Inflammatory macrophage treated with lipopolysaccharide for 1 hour (primary cell): ENCODE measurements around the gene NLN.
"Not testable (repeated sequence)": the region's sequence is repeated elsewhere in the genome, so short reads cannot be mapped to it uniquely, and the experiment has no call there.

ENCODE experiments used
- DNase-seq, 2 donors: peaks; one replicate each; pipeline ENCODE4 v3.0.0-alpha.2; 2020 to 2022

The NLN gene

DNA sequence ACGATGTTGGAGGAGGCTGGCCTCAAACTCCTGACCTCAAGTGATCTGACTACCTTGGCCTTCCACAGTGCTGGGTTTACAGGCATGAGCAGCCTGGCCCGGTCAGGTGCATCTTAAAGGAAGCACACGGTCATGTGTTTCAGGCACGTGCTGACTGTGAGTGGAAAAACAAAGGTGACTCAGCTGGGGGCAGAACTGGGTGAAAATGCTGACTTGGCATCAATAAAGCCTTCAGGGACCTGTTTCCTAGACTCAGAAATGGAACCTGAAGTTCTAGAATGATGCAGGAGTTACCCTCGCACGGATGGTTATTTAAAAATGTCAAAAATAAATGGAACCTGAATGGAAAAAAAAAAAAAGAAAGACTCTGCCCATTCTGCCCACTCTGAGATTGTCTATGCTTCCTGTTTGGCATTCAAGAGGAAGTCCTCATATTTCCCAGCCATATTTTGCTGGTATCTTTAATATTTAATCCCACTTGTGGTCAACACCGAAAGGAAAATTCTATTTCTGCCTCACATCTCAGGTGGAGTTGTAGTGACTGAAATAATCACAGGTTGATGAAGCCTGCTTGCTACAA is 12.3 kb downstream of the NLN start:
- DNase-seq = peak; percentile 40 to 60

DNA sequence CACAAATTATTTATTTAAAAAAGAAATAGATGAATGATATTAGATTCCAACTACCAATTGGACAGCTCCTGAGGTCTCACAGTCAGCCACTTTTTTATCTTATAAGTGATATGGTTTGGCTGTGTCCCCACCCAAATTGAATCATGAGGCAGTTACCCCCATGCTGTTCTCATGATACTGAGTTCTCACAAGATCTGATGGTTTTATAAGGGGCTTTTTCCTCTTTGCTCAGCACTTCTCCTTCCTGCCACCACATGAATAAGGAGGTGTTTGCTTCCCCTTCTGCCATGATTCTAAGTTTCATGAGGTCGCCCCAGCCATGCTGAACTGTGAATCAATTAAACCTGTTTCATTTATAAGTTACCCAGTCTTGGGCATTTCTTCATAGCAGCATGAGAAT is 12.9 kb downstream of the NLN start:
- peak; percentile 66 to 86 for DNase-seq

- DNase-seq = peak in 1 of 2 donors; percentile 66
Measured at GRCh38 chr5:65736011-65736410, 14.0 kb downstream of the NLN start.

DNA sequence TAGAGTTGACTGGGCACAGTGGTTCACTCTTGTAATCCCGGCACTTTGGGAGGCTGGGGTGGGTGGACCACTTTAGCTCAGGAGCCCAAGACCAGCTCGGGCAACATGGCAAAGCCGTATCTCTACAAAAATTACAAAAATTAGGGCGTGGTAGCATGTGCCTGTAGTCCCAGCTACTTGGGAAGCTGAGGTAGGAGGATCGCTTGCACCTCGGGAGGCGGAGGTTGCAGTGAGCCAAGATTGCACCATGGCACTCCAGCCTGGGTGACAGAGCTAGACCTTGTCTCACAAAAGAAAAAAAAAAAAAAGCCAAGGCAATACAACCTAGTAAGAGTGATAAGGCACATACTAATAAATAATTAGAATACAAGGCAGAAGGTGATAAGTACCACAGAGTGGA is 15.8 kb downstream of the NLN start:
- DNase-seq = no peak

DNA sequence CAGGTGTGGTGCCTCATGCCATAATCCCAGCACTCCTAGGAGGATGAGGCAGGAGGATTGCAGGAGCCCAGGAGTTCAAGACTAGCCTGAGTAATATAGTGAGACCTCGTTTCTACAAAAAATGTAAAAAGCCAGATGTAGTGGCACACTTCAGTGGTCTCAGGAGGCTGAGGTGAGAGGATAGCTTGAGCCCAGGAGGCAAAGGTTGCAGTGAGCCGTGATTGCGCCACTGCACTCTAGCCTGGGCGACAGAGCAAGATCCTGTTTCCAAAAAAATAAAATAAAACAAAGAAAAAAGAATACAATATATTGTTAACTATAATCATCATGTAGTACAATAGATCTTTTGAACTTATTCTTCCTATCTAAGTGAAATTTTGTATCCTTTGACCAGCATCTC is 16.3 kb downstream of the NLN start:
- no peak for DNase-seq

- no peak for DNase-seq
Measured at GRCh38 chr5:65739162-65739561, 17.2 kb downstream of the NLN start.

- peak; percentile 33 to 63 for DNase-seq
Measured at GRCh38 chr5:65742565-65743231, 20.7 kb downstream of the NLN start.

DNA sequence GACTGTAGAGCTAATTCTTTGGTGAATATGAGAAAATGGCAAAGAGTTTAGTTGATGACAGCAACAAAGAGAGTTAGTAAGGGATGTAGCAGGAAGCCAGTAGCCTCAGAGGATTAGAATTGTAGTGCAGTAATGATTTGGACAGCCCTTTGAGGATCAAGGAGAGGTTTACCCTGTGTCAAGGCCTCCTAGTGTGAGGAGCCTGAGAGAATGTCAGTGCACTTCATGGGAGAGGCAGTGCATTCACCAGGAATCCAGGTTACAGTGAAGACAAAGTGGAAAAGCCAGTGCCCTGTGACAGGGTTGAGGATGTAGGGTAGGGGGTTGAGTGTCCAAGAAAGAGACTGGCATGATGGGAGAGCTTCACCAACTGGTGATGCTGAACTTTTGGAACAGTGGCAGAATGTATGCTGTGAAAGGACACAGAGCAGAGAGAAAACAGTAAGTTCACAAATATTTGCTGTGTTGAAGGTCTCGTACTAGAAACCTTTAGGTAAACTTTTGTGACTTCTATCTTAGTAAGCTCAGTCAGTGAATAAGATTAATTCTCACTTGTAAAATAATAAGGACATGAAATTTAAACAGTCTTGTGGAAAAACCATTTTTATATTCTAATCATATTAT is 27.3 kb downstream of the NLN start:
- DNase-seq = no peak

GRCh38 chr5:65749956-65750355 is 28.0 kb downstream of the NLN start:
- no peak for DNase-seq

- no peak for DNase-seq
Measured at GRCh38 chr5:65750938-65751337, 28.9 kb downstream of the NLN start.

DNA sequence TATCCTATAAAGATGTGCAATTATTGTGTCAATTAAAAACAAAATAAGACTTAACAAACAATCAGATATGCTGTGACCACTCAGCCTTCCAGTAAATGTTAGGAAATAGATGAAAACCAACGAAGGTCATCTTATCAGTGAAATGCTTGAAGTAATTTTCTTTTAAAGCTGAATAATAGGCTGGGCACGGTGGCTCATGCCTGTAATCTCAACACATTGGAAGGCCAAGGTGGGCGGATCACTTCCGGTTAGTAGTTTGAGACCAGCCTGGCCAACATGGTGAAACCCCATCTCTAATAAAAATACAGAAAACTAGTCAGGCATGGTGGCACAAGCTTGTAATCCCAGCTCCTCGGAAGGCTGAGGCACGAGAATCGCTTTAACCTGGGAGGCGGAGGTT is 31.2 kb downstream of the NLN start:
- DNase-seq = no peak

GRCh38 chr5:65758546-65759144 is 36.6 kb downstream of the NLN start:
- DNase-seq = no peak

DNA sequence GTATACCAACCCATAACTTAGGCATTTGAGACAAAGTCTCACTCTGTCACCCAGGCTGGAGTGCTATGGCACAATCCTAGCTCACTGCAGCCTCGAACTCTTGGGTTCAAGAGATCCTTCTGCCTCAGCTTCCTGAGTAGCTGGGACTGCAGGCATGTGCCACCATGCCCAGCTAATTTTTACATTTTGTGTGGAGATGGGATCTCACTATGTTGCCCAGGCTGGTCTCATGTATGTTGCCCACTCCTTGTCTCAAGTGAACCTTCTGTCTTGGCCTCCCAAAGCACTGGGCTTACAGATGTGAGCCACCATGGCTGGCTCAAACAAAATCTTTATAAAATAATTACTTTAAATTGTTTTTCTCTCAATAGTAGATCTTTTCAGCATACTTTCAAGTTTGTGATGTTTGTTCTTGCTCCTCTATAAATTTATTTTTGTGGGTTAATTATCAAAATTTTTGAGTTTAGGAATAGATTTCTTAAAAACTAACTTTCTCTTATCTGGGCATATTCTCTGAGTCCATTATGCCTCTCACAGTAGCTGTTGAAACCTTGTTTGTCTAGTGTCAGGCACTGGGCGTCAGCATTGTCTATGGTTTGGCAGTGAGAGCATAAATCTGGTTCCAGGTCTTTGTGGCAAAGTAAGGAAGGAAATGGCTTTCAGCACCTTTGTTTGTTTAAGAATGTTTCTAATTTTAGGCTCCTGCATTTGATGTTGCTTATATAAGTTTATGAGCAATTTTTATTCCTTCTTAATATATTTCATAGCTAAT is 38.7 kb downstream of the NLN start:
- no peak for DNase-seq

DNA sequence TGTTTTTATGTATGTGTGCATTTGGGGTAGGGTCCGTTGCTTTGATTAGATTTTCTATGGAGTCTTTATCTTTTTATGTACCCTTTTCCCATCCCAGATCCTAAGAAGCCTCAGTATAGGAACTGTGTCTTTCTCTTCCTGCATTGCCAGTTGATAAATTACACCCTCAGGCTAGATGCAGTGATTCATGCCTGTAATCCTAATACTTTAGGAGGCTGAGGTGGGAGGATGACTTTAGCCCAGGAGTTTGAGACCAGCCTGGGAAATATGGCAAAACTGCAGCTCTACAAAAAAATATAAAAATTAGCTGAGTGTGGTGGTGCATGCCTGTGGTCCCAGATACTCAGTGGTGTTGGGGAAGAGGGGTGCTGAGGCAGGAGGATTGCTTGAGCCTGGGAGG is 40.2 kb downstream of the NLN start:
- DNase-seq = no peak

GRCh38 chr5:65765582-65765981 is 43.6 kb downstream of the NLN start:
- DNase-seq = no peak

GRCh38 chr5:65766175-65766574 is 44.2 kb downstream of the NLN start:
- peak in 1 of 2 donors; percentile 49 for DNase-seq

- no peak for DNase-seq
Measured at GRCh38 chr5:65766781-65767180, 44.8 kb downstream of the NLN start.

- DNase-seq = no peak
Measured at GRCh38 chr5:65767565-65767964, 45.6 kb downstream of the NLN start.

GRCh38 chr5:65768723-65769346 is 46.8 kb downstream of the NLN start:
- DNase-seq = no peak

- DNase-seq = no peak
Measured at GRCh38 chr5:65769539-65769938, 47.5 kb downstream of the NLN start.

- DNase-seq = no peak
Measured at GRCh38 chr5:65771266-65771665, 49.3 kb downstream of the NLN start.

DNA sequence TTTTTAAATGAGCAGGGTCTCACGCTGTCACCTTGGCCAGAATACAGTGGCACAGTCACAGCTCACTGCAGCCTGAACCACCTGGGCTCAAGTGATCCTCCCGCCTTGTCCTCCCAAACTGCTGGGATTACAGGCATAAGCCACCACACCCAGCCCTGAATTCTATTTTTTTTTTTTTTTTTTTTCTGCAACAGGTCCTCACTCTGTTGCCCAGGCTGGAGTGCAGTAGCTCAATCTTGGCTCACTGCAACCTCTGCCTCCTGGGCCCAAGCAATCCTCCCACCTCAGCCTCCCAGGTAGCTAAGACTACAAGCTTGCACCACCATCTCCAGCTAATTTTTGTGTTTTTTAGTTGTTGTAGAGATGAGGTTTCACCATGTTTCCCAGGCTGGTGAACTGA is 51.0 kb downstream of the NLN start:
- not testable (repeated sequence) for DNase-seq

DNA sequence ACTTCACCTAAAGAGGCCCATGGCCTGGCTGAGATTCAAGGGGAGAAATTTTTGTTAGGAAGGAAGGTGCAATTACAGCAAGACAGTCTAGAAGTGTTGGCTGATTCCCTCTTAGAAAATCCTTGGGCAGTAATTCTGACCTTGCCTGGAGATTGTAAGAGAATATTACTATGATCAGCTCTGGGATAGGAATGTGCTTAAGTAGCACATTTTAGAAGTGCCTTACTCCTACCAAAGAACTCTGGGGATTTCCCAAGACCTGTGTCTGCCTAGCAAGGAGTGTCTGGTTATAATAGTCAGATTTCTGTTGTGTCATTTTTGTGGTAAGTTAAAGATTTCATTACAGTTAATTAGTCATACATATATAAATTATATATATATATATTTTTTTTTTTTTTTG is 52.3 kb downstream of the NLN start:
- peak; percentile 27 to 42 for DNase-seq
